LNCaP clone FGC (cell line): ENCODE results near the gene BLZF1.
"Not testable (repeated sequence)": the region's sequence is repeated elsewhere in the genome, so short reads cannot be mapped to it uniquely, and the experiment has no call there.

ENCODE experiments used
- DNase-seq: peaks from one replicate; pipeline ENCODE4 v3.0.0-alpha.2; 2011; ENCODE audit warnings: low read depth
- H3K4me3 ChIP-seq: 2 replicates; pipeline ENCODE4 v1.5.1; 2011; ENCODE audit warnings: mild to moderate bottlenecking, low read depth, low read length, control low read depth
- TF ChIP-seq, protein P1 (sequence below): IDR thresholded peaks from 2 replicates; pipeline ENCODE4 v1.5.1; 2012; ENCODE audit warnings: mild to moderate bottlenecking; ENCODE audit not compliant: control insufficient read depth, insufficient read depth; ENCODE audit errors: extremely low read depth

The BLZF1 gene

GRCh38 chr1:169383449-169383848 lies 15.5 kb downstream of the BLZF1 start:
- H3K4me3 ChIP-seq = no peak overlapping the region
- no peak for DNase-seq
- TF ChIP-seq, protein P1, sequence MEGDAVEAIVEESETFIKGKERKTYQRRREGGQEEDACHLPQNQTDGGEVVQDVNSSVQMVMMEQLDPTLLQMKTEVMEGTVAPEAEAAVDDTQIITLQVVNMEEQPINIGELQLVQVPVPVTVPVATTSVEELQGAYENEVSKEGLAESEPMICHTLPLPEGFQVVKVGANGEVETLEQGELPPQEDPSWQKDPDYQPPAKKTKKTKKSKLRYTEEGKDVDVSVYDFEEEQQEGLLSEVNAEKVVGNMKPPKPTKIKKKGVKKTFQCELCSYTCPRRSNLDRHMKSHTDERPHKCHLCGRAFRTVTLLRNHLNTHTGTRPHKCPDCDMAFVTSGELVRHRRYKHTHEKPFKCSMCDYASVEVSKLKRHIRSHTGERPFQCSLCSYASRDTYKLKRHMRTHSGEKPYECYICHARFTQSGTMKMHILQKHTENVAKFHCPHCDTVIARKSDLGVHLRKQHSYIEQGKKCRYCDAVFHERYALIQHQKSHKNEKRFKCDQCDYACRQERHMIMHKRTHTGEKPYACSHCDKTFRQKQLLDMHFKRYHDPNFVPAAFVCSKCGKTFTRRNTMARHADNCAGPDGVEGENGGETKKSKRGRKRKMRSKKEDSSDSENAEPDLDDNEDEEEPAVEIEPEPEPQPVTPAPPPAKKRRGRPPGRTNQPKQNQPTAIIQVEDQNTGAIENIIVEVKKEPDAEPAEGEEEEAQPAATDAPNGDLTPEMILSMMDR = no peak

GRCh38 chr1:169387399-169387798 lies 19.4 kb downstream of the BLZF1 start:
- H3K4me3 ChIP-seq = no peak overlapping the region
- TF ChIP-seq, protein P1 = no peak
- DNase-seq = no peak

- H3K4me3 ChIP-seq = no peak overlapping the region
- TF ChIP-seq, protein P1 = no peak
- no peak for DNase-seq
These were observed 22.3 kb downstream of the BLZF1 start for GRCh38 chr1:169390303-169390702.

GRCh38 chr1:169392406-169392805 lies 24.4 kb downstream of the BLZF1 start:
- H3K4me3 ChIP-seq = no peak overlapping the region
- DNase-seq = no peak
- TF ChIP-seq, protein P1 = no peak

- TF ChIP-seq, protein P1 = no peak
- DNase-seq = no peak
- H3K4me3 ChIP-seq = no peak overlapping the region
These were observed 28.0 kb downstream of the BLZF1 start for GRCh38 chr1:169395955-169396354.

DNA sequence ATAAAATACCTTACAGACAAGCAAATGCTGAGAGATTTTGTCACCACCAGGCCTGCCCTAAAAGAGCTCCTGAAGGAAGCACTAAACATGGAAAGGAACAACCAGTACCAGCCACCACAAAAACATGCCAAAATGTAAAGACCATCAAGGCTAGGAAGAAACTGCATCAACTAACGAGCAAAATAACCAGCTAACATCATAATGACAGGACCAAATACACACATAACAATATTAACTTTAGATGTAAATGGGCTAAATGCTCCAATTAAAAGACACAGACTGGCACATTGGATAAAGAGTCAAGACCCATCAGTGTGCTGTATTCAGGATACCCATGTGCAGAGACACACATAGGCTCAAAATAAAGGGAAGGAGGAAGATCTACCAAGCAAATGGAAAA lies 34.6 kb downstream of the BLZF1 start:
- not testable (repeated sequence) for H3K4me3 ChIP-seq, DNase-seq

DNA sequence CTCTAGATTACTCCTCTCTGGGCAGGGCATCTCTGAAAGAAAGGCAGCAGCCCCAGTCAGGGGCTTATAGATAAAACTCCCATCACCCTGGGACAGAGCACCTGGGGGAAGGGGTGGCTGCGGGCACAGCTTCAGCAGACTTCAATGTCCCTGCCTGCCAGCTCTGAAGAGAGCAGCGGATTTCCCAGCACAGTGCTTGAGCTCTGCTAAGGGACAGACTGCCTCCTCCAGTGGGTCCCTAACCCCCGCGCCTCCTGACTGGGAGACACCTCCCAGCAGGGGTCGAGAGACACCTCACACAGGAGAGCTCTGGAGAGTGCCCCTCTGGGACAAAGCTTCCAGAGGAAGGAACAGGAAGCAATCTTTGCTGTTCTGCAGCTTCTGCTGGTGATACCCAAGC lies 40.3 kb downstream of the BLZF1 start:
- DNase-seq, H3K4me3 ChIP-seq: not testable (repeated sequence)

DNA sequence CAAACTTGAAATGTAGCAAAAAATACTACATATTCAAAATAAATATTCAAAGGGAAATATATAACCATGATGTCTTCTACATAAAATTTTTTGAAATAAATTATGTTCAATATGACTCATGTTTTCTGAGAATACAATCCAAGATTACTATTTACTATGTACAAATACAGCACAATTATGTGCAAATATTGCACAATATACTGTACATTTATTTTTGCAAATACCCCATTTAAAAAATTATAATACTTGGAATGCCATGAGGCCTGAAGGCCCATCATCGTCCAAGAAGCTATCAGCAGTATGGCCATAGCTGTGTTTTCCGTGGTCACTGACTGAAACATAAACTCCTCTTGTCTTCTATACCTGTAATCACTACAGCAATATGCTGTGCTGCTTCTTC lies 47.0 kb downstream of the BLZF1 start:
- no peak for DNase-seq
- no peak overlapping the region for H3K4me3 ChIP-seq
- TF ChIP-seq, protein P1 = no peak
